ENCODE measurements around the gene ABLIM1.

Gene ABLIM1

GRCh38 chr10:114518401-114519305 is 139.4 kb downstream of the ABLIM1 start:
- DNase-seq, result no peak
- in situ Hi-C loops (cut with HindIII; ENCODE audit: low pct_ligation_motif_present, low pct_unique_long_range_greater_than_20kb, low sequenced_read_pairs), result no loop called here

GRCh38 chr10:114517368-114518250 is 140.5 kb downstream of the ABLIM1 start:
- DNase-seq, result no peak
- in situ Hi-C loops (cut with HindIII; ENCODE audit: low pct_ligation_motif_present, low pct_unique_long_range_greater_than_20kb, low sequenced_read_pairs), result no loop called here

GRCh38 chr10:114516356-114516755 is 141.7 kb downstream of the ABLIM1 start:
- no peak for DNase-seq

GRCh38 chr10:114515298-114515914 is 142.7 kb downstream of the ABLIM1 start:
- in situ Hi-C loops (cut with HindIII; ENCODE audit: low pct_ligation_motif_present, low pct_unique_long_range_greater_than_20kb, low sequenced_read_pairs), result no loop called here
- DNase-seq, result no peak

More at GRCh38 chr10:114516356-114516755, 141.7 kb downstream of the ABLIM1 start:
- in situ Hi-C loops (cut with HindIII; ENCODE audit: low pct_ligation_motif_present, low pct_unique_long_range_greater_than_20kb, low sequenced_read_pairs), result no loop called here

- in situ Hi-C loops (cut with HindIII; ENCODE audit: low pct_ligation_motif_present, low pct_unique_long_range_greater_than_20kb, low sequenced_read_pairs), result no loop called here
- no peak for DNase-seq
These were observed 144.7 kb downstream of the ABLIM1 start for GRCh38 chr10:114513381-114513792.

- in situ Hi-C loops (cut with HindIII; ENCODE audit: low pct_ligation_motif_present, low pct_unique_long_range_greater_than_20kb, low sequenced_read_pairs), result no loop called here
- no peak for DNase-seq
These were observed 146.2 kb downstream of the ABLIM1 start for GRCh38 chr10:114511881-114512280.

GRCh38 chr10:114508376-114508775 is 149.7 kb downstream of the ABLIM1 start:
- DNase-seq, result no peak
- in situ Hi-C loops (cut with HindIII; ENCODE audit: low pct_ligation_motif_present, low pct_unique_long_range_greater_than_20kb, low sequenced_read_pairs), result no loop called here

- no peak for DNase-seq
These were observed 150.6 kb downstream of the ABLIM1 start for GRCh38 chr10:114507449-114507848.

GRCh38 chr10:114506871-114507385 is 151.1 kb downstream of the ABLIM1 start:
- no peak for DNase-seq
- in situ Hi-C loops (cut with HindIII; ENCODE audit: low pct_ligation_motif_present, low pct_unique_long_range_greater_than_20kb, low sequenced_read_pairs), result no loop called here

More at GRCh38 chr10:114507449-114507848, 150.6 kb downstream of the ABLIM1 start:
- in situ Hi-C loops (cut with HindIII; ENCODE audit: low pct_ligation_motif_present, low pct_unique_long_range_greater_than_20kb, low sequenced_read_pairs), result no loop called here

- no peak for DNase-seq
- in situ Hi-C loops (cut with HindIII; ENCODE audit: low pct_ligation_motif_present, low pct_unique_long_range_greater_than_20kb, low sequenced_read_pairs), result no loop called here
These were observed 153.1 kb downstream of the ABLIM1 start for GRCh38 chr10:114504769-114505579.

GRCh38 chr10:114502074-114502473 is 156.0 kb downstream of the ABLIM1 start:
- in situ Hi-C loops (cut with HindIII; ENCODE audit: low pct_ligation_motif_present, low pct_unique_long_range_greater_than_20kb, low sequenced_read_pairs), result no loop called here
- DNase-seq, result no peak

GRCh38 chr10:114501650-114502049 is 156.4 kb downstream of the ABLIM1 start:
- no peak for DNase-seq
- in situ Hi-C loops (cut with HindIII; ENCODE audit: low pct_ligation_motif_present, low pct_unique_long_range_greater_than_20kb, low sequenced_read_pairs), result no loop called here

GRCh38 chr10:114500643-114501042 is 157.4 kb downstream of the ABLIM1 start:
- in situ Hi-C loops (cut with HindIII; ENCODE audit: low pct_ligation_motif_present, low pct_unique_long_range_greater_than_20kb, low sequenced_read_pairs), result no loop called here
- no peak for DNase-seq

GRCh38 chr10:114499630-114500190 is 158.4 kb downstream of the ABLIM1 start:
- no peak for DNase-seq
- in situ Hi-C loops (cut with HindIII; ENCODE audit: low pct_ligation_motif_present, low pct_unique_long_range_greater_than_20kb, low sequenced_read_pairs), result no loop called here

- in situ Hi-C loops (cut with HindIII; ENCODE audit: low pct_ligation_motif_present, low pct_unique_long_range_greater_than_20kb, low sequenced_read_pairs), result no loop called here
These were observed 159.0 kb downstream of the ABLIM1 start for GRCh38 chr10:114499116-114499515.

GRCh38 chr10:114498413-114499111 is 159.5 kb downstream of the ABLIM1 start:
- in situ Hi-C loops (cut with HindIII; ENCODE audit: low pct_ligation_motif_present, low pct_unique_long_range_greater_than_20kb, low sequenced_read_pairs), result no loop called here
- no peak for DNase-seq

More at GRCh38 chr10:114499116-114499515, 159.0 kb downstream of the ABLIM1 start:
- no peak for DNase-seq

GRCh38 chr10:114495303-114495702 is 162.8 kb downstream of the ABLIM1 start:
- DNase-seq, result no peak
- in situ Hi-C loops (cut with HindIII; ENCODE audit: low pct_ligation_motif_present, low pct_unique_long_range_greater_than_20kb, low sequenced_read_pairs), result no loop called here

All from ACHN (cell line).